IMR-90 (cell line): ENCODE measurements around the gene GSTT2B.
"Not testable (repeated sequence)": the region's sequence is repeated elsewhere in the genome, so short reads cannot be mapped to it uniquely, and the experiment has no call there.

Experiments used
- CHD1 ChIP-seq: IDR thresholded peaks from 2 replicates; pipeline ENCODE4 v1.6.1; 2012; ENCODE audit warnings: low read depth, low read length, improper control_type of control experiment
- CTCF ChIP-seq: conservative IDR thresholded peaks from 2 replicates; pipeline ENCODE4 v1.5.1; 2012; ENCODE audit warnings: mild to moderate bottlenecking, low read depth, low read length, improper control_type of control experiment
- POLR2A ChIP-seq: IDR thresholded peaks from 2 replicates; pipeline ENCODE4 v1.6.1; 2012; ENCODE audit warnings: mild to moderate bottlenecking, low read depth, low read length

DNA sequence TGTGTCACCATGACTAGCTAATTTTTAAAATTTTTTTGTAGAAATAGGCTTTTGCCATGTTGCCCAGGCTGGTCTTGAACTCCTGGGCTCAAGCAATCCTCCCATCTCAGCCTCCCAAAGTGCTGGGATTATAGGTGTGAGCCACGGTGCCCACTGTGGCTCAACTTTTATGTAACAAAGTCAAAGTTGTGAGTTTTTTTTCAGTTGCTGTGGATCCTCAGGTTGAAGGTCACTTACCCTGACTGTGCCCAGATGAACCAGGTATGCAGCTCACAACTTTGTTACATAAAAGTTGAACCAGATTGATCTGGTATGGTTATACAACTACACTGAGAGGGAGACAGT lies 40.8 kb downstream of the GSTT2B start:
- not testable (repeated sequence) for TF ChIP-seq POLR2A, CTCF, CHD1
